HUES48 (cell line): ENCODE results near the gene AUTS2.
A peak's percentile ranks its signal among the peaks of the same experiment; 100 is the strongest.

ENCODE experiments used
- H3K27ac ChIP-seq: one replicate; pipeline ENCODE4 v1.7.0; 2013; ENCODE audit warnings: low read depth, low read length, inconsistent platforms
- H3K27me3 ChIP-seq: 2 replicates; pipeline ENCODE4 v1.6.1; 2013; ENCODE audit warnings: mild to moderate bottlenecking, low read length; ENCODE audit not compliant: control insufficient read depth, insufficient read depth
- H3K36me3 ChIP-seq: 2 replicates; pipeline ENCODE4 v1.6.1; 2013; ENCODE audit warnings: low read length; ENCODE audit not compliant: control insufficient read depth, insufficient read depth
- H3K4me1 ChIP-seq: 2 replicates; pipeline ENCODE4 v1.6.1; 2013; ENCODE audit warnings: mild to moderate bottlenecking, low read length; ENCODE audit not compliant: control insufficient read depth, insufficient read depth
- H3K4me3 ChIP-seq: 2 replicates; pipeline ENCODE4 v1.5.1; 2013; ENCODE audit warnings: mild to moderate bottlenecking, low read depth, low read length
- H3K9ac ChIP-seq: 2 replicates; pipeline ENCODE4 v1.6.1; 2013; ENCODE audit warnings: mild to moderate bottlenecking, low read depth, low read length, moderate library complexity
- H3K9me3 ChIP-seq: 2 replicates; pipeline ENCODE4 v1.6.1; 2013; ENCODE audit warnings: low read length; ENCODE audit not compliant: control insufficient read depth, insufficient read depth

AUTS2 gene

DNA sequence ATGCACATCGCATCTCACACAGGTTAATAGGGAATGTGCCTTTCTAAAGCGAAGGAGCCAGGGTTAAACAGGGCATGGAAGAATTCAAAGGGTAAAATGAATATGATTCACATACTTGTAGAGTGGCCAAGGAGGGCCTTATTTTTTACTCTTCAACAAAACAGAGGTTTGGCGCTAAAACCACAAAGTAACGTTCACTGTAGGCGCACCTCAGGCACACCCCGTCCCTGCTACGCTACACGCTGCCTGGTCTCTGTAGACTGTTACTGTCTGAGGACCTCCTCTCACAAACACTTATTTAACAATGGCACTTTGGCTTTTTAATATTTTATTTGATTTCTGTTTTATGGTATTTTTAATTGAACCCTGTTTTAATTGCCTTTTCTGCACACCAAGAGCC lies 1071.6 kb downstream of the AUTS2 start:
- H3K9ac ChIP-seq, result no peak overlapping the region

DNA sequence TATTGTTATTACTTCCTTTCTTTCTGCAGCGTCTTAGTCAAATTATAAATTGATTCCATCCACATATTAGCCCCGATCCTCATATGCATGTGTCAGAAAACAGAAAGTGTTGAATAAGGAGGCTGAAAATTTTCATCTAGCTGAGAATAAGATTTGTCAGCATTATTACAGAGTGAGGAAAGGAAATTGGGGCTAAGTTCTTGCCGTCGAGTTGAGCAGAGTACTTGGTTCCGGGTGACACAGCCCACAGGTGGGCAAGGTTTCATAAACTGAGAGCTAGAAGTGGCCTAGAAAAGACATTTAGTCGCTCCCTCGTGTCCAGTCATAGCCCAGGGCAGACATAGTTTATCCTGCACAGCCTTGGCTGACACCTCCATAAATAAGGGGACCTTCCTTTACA lies 1072.0 kb downstream of the AUTS2 start:
- Histone ChIP-seq H3K27ac (no peak overlapping the region), H3K9me3 (no peaks in the 10 kb centered on the region), H3K27me3 (no peaks in the 10 kb centered on the region), H3K4me3 (no peak overlapping the region), H3K9ac (no peak overlapping the region), H3K36me3 (no peaks in the 10 kb centered on the region), H3K4me1 (peaks cover 15% of the 10 kb centered on the region)

More for the DNA sequence above, 1071.6 kb downstream of the AUTS2 start:
- Histone ChIP-seq H3K27me3 (no peaks in the 10 kb centered on the region), H3K4me3 (no peak overlapping the region), H3K4me1 (peaks cover 14% of the 10 kb centered on the region), H3K27ac (no peak overlapping the region), H3K36me3 (no peaks in the 10 kb centered on the region), H3K9me3 (no peaks in the 10 kb centered on the region)

DNA sequence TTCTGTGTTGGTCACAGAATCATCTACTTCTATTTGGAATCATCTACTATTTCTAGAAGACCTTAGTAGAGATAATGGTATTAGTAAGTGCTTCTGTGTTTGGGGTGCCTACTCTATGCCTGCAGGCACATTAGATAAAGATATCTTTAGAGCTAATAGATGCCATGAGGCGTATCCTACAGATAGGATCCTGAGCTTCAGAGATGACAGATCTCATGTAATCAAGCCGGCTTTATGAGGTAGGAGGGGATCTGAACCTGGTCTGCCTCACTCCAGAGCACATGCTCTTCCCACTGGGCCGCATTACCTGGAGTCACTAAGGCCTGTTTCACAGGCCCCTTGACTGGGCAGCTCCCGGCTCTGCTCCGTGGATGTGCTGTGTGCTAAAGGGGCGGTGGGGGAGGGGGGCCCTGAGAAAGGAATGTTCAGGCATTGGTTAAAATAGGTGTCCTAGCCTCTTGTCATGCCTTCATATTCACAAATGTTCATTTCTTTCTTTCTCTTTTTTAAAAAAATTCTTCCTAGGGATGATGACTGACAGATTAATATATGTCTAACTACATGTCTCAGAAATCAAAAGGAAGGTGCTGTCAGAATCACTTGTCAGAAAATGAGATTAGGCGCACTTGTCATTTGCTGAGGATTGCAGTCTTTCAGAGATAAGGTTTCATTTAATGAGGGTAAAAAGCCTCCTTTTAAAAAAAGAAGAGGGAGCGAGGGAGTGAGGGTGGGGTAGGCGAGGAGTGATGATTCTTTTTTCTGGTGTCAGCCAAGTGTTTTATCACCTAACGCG lies 1075.7 kb downstream of the AUTS2 start:
- H3K27me3 ChIP-seq, result peaks cover 17% of the 10 kb centered on the region
- H3K27ac ChIP-seq, result no peak overlapping the region
- no peaks in the 10 kb centered on the region for H3K36me3 ChIP-seq
- no peak overlapping the region for H3K4me3 ChIP-seq
- no peaks in the 10 kb centered on the region for H3K9me3 ChIP-seq
- no peak overlapping the region for H3K9ac ChIP-seq
- H3K4me1 ChIP-seq, result peaks cover 14% of the 10 kb centered on the region

DNA sequence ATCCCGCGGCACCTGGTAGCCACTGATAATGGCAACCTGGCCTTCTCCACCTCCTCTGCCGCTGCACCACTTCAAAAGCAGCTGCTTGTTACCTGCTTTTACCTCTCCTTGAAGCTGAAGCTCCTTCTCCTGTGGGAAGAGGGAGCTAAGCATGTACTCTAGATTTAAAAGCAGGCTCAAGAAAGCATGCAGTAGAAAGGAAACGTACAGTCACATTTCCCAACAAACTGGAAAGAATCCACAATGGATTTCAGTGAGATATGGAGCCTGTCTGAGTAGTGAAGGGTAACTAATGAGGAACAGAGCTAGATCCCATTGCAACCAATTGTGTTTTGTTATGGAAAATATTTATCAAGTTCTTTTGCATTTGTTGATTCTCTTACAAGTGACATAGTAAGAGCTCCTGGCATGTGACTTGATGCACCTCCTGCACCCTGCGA lies 1076.3 kb downstream of the AUTS2 start:
- H3K27me3 ChIP-seq, result peaks cover 23% of the 10 kb centered on the region
- no peak overlapping the region for H3K27ac ChIP-seq
- no peaks in the 10 kb centered on the region for H3K36me3 ChIP-seq
- no peaks in the 10 kb centered on the region for H3K9me3 ChIP-seq
- no peak overlapping the region for H3K4me3 ChIP-seq
- peaks cover 16% of the 10 kb centered on the region for H3K4me1 ChIP-seq
- H3K9ac ChIP-seq, result no peak overlapping the region

DNA sequence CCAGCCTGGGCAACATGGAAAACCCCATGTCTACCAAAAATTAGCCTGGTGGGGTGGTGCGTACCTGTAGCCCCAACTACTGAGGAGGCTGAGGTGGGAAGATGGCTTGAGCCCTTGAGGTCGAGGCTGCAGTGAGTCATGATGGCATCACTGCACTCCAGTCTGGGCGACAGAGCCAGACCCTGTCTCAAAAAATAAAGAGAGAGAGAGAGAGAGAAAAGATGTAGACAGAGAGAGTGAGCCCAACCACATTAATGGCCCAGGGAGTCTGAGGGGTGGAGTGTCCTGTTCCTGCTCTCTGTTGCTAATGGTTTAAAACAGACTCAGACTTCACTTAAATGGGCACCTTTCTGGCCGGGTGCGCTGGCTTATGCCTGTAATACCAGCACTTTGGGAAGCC lies 1078.0 kb downstream of the AUTS2 start:
- Histone ChIP-seq H3K36me3 (no peaks in the 10 kb centered on the region), H3K4me3 (no peak overlapping the region), H3K4me1 (peaks cover 32% of the 10 kb centered on the region), H3K27me3 (peaks cover 39% of the 10 kb centered on the region), H3K9me3 (no peaks in the 10 kb centered on the region), H3K9ac (no peak overlapping the region), H3K27ac (no peak overlapping the region)

DNA sequence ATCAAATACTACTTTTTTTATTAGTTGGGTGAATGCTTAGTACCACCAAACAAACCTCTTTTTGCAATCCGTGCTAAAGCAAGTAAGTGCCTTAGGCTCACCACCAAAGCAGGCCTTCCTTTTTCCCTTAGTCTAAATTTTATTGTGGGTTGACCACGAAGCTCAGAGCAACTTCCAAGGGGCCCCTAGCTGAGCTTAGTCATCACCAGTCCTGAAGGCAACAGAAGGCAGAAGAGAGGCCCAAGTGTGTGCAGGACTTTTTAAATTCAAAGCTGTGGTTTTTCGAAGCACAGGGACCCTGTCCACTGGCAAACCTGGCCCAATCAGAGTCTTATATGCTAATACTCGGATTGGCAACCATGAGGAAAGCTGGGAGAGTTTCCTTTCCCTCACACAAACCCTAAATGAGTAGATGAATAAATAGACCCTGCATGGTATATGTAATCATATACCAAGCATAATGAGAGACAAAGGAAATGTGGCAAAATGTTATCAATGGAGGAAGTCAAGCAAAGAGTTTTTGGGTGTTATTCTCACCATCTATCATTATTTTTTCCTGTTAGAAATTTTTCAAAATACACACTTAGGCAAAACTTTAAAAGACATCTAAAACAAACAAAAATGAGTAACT lies 1080.5 kb downstream of the AUTS2 start:
- H3K36me3 ChIP-seq, result no peaks in the 10 kb centered on the region
- H3K9me3 ChIP-seq, result no peaks in the 10 kb centered on the region
- H3K4me3 ChIP-seq, result no peak overlapping the region
- H3K27me3 ChIP-seq, result peaks cover 64% of the 10 kb centered on the region
- no peak overlapping the region for H3K27ac ChIP-seq
- peaks cover 44% of the 10 kb centered on the region for H3K4me1 ChIP-seq
- no peak overlapping the region for H3K9ac ChIP-seq

DNA sequence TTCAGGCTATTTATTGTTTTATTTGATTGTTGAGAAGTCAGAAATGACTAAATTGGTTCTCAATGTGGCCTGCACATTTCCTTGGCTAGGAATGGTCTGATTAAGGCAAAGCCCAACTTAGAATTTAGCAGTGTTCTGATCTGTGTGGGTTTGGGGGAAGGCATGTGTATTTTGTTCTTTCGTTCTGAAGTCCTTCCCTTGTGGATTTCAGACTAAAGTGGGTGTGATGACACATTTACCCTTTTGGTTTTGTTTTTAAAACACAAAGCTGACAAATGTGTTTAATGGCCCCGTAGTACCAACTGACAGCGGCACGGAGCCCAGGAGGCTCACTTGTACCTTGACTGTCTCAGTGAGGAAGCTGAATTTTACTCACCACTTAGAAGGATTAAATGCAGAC lies 1081.4 kb downstream of the AUTS2 start:
- peaks cover 37% of the 10 kb centered on the region for H3K4me1 ChIP-seq
- no peak overlapping the region for H3K27ac ChIP-seq
- no peaks in the 10 kb centered on the region for H3K36me3 ChIP-seq
- no peak overlapping the region for H3K9ac ChIP-seq
- peaks cover 73% of the 10 kb centered on the region for H3K27me3 ChIP-seq
- no peak overlapping the region for H3K4me3 ChIP-seq
- no peaks in the 10 kb centered on the region for H3K9me3 ChIP-seq

DNA sequence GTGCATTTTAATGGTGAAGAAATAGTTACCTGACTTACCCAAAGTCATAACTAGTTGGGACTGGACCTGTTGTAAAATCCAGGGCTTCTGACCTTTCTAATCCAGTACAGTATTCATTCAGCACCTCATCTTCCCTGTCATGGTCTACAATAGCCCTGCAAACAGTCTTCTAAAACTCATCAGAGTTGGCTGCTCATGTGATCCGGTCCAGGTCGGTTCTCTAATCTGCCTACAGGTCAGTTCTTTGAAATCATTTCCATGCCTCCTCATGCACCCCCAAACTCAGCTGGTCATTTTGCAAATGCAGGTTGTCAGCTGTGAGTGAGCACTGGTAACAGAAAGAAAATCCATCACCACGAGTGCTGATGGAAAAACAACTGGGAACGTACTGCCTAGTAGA lies 1082.0 kb downstream of the AUTS2 start:
- Histone ChIP-seq H3K27me3 (peaks cover 79% of the 10 kb centered on the region), H3K27ac (no peak overlapping the region), H3K4me3 (no peak overlapping the region), H3K4me1 (peaks cover 35% of the 10 kb centered on the region), H3K36me3 (no peaks in the 10 kb centered on the region), H3K9ac (no peak overlapping the region), H3K9me3 (no peaks in the 10 kb centered on the region)

DNA sequence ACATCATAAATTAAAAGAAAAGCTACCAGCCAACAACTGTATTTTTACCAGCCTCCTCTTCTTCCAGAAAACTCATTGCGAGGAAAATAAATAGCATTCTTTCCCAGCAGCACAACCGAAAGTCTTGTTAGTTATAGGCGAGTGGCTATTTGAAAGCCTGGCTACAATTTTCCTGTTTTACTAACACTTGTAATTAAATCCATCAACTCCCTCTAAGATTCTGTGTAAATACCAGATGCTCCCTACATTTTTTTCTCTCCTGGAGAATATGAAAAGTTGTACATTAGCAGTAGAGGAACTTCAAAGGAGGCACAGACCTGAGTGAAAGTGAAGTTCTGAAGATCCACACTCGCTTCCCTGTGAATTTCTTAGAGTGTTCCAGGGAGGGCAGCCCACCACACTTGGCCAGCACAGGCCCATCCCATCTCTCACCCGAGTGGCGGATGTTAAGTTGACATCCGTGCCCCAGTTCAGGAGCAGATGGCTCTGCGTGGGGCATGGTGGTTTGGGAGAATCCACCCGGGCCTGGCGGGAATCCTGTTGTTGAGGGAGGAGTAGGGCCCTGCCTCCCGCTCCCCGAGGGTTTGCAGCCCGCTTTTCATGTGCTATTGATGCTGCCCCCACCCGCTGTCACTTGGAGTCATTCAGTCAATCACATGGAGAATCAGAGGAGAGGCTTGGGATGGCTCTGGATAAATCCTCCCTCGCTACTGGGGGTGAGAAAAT lies 1082.6 kb downstream of the AUTS2 start:
- H3K27me3 ChIP-seq, result peaks cover 85% of the 10 kb centered on the region

DNA sequence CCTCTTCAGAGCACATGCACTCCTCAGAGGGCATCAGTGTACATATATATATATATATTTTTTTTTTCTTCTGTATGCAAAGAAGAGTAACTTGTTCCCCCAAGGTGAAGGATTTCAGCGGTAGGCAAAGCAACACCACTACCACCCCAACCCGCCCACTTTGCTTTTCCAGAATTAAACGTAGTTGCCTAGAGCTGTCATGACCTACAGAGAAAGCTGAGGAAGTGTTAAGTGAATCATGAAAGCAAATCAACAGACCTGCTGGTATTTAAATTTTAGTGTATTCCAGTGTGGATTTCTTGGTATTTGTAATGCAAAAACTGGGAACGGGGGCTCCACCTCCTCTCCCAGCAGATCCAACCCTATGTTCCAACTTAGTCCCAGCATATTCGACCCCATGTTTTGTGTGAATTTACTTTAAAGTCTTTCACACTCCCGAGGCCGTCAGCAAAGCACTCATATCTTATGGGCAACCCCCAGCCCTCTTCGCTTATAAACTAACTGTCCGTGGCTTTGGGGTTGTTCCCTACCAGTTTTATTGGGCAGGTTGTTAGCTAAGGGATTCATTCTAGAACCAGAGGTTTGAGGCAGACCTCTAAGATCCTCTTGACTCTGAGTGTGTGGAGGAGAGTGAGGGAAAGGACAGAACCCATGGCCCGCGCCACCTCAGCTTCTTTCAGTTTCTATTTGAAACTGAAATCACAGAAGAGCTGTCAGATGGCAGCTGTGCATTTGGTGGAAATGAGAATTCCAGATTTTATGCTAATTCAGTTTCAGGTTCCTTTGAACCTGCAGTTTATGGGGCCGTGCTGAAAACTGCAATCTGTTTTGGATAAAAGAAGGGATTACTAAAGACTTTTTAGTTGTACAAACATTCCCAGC lies 1083.4 kb downstream of the AUTS2 start:
- no peaks in the 10 kb centered on the region for H3K9me3 ChIP-seq
- peaks cover 35% of the 10 kb centered on the region for H3K4me1 ChIP-seq
- H3K27me3 ChIP-seq, result peaks cover 91% of the 10 kb centered on the region
- no peak overlapping the region for H3K27ac ChIP-seq
- no peaks in the 10 kb centered on the region for H3K36me3 ChIP-seq
- H3K4me3 ChIP-seq, result peak overlapping the region; percentile 27; the same call in 1 of the 2 replicates
- no peak overlapping the region for H3K9ac ChIP-seq

More for the DNA sequence above, 1082.6 kb downstream of the AUTS2 start:
- H3K4me1 ChIP-seq, result peaks cover 35% of the 10 kb centered on the region
- H3K36me3 ChIP-seq, result no peaks in the 10 kb centered on the region
- peak overlapping the region; percentile 9; the same call in 1 of the 2 replicates for H3K4me3 ChIP-seq
- no peak overlapping the region for H3K9ac ChIP-seq
- H3K9me3 ChIP-seq, result no peaks in the 10 kb centered on the region
- H3K27ac ChIP-seq, result no peak overlapping the region
